ENCODE measurements around the gene KLRG1. TPM values are rescaled to one million over a fixed set of nuclear protein-coding genes. Genes with fewer than 3 reads are reported as not detected.

The KLRG1 gene
- total RNA-seq: 3.7 TPM

- intact Hi-C loops (cut with DNase I): no loop called here
- no peak within 1 kb of the TSS for H3K27ac ChIP-seq
- TF ChIP-seq POLR2A (IDR thresholded peaks at IDR 0.05) (no peak), POLR2AphosphoS5 (IDR thresholded peaks at IDR 0.05; ENCODE audit: insufficient read depth in 1 of 2, low read depth in 1 of 2) (no peak), CTCF (IDR thresholded peaks at IDR 0.05) (no peak)
Measured at GRCh38 chr12:8989413-8989812, at the start of gene KLRG1. KLRG1 (plus strand) TSS chr12:8989546; CDS start chr12:8989636, 90 bp downstream.

GRCh38 chr12:8941691-8942478, 47.5 kb upstream of the KLRG1 start:
- H3K27me3 ChIP-seq: no peaks in the 10 kb centered on the region
- H3K4me1 ChIP-seq: no peaks in the 10 kb centered on the region
- intact Hi-C loops (cut with DNase I): no loop called here
- H3K27ac ChIP-seq: no peak overlapping the region
- H3K4me3 ChIP-seq: no peak overlapping the region
- H3K9me3 ChIP-seq: no peaks in the 10 kb centered on the region
- TF ChIP-seq POLR2A (IDR thresholded peaks at IDR 0.05) (no peak), POLR2AphosphoS5 (IDR thresholded peaks at IDR 0.05; ENCODE audit: insufficient read depth in 1 of 2, low read depth in 1 of 2) (no peak), CTCF (IDR thresholded peaks at IDR 0.05) (no peak)
- DNase-seq (ENCODE audit: extremely low spot score in 2 of 2): no peak
- peaks cover 0 to 65% of the 10 kb centered on the region in 2 donors for H3K36me3 ChIP-seq

More at GRCh38 chr12:8989413-8989812, at the start of gene KLRG1:
- no peaks in the 10 kb centered on the region for H3K36me3 ChIP-seq
- no peak within 1 kb of the TSS for H3K4me3 ChIP-seq
- no peaks in the 10 kb centered on the region for H3K27me3 ChIP-seq
- no peaks in the 10 kb centered on the region for H3K4me1 ChIP-seq
- no peaks in the 10 kb centered on the region for H3K9me3 ChIP-seq
- no peak for DNase-seq (ENCODE audit: extremely low spot score in 2 of 2)

DNA sequence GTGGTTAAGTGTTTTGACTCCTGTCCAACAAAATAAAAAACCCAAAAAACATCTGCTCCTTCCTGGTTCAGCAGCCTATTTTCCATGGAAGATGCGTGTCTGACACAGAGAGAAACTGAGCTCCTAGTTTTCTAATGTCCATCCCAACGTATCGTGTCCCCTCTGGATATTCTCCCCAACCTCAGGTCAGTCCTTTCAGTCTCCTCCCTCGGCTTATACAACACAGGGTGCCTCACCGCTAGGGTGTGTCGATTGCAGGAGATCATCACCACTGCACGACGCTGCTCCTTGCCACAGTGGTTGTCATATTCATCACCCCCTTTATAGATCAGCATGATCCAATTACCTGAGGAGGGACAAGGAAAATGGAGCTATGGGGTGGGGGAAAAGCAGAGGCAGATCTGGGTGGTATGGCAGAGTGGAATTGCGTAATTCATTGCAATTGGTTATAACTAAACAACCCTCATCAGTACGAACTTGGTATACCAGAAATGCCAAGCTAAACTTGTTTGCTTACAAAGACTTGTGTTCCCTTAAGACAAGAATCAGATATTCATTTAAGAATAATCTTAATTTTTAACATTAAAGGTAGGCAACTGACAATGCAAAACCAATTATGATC, 45.7 kb upstream of the KLRG1 start:
- Histone ChIP-seq H3K27ac (no peak overlapping the region), H3K4me3 (no peak overlapping the region), H3K9me3 (no peaks in the 10 kb centered on the region), H3K27me3 (no peaks in the 10 kb centered on the region), H3K36me3 (peaks cover 0 to 48% of the 10 kb centered on the region in 2 donors), H3K4me1 (peaks cover 18% of the 10 kb centered on the region)
- intact Hi-C loops (cut with DNase I): no loop called here
- DNase-seq (ENCODE audit: extremely low spot score in 2 of 2): no peak
- TF ChIP-seq POLR2A (IDR thresholded peaks at IDR 0.05) (no peak), CTCF (IDR thresholded peaks at IDR 0.05) (no peak), POLR2AphosphoS5 (IDR thresholded peaks at IDR 0.05; ENCODE audit: insufficient read depth in 1 of 2, low read depth in 1 of 2) (no peak)

GRCh38 chr12:8946733-8947132, 42.6 kb upstream of the KLRG1 start:
- H3K9me3 ChIP-seq: no peaks in the 10 kb centered on the region
- peaks cover 32% of the 10 kb centered on the region for H3K4me1 ChIP-seq
- TF ChIP-seq CTCF (IDR thresholded peaks at IDR 0.05) (no peak), POLR2AphosphoS5 (IDR thresholded peaks at IDR 0.05; ENCODE audit: insufficient read depth in 1 of 2, low read depth in 1 of 2) (no peak), POLR2A (IDR thresholded peaks at IDR 0.05) (no peak)
- H3K4me3 ChIP-seq: no peak overlapping the region
- no peaks in the 10 kb centered on the region for H3K27me3 ChIP-seq
- DNase-seq (ENCODE audit: extremely low spot score in 2 of 2): no peak
- peaks cover 0 to 39% of the 10 kb centered on the region in 2 donors for H3K36me3 ChIP-seq
- intact Hi-C loops (cut with DNase I): no loop called here
- no peak overlapping the region for H3K27ac ChIP-seq

DNA sequence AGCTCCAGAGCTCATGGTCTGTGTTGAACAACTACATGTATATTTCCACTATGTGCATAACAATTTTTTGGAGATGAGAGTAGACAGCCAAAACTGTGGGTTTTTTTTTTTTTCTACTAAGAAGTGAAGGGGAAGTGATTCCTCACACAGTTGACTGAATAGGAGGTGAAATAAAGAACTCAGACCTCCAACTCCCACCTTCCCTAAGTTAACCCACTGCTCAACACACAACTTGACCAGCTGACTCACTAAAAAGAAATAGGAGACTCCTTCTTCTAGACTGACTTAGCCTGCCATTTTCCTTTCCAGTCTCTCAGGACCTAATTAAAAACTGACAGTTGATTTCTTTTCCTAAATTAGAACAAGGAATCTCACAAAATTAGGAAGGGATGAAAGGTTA, 41.6 kb upstream of the KLRG1 start:
- Histone ChIP-seq H3K27me3 (no peaks in the 10 kb centered on the region), H3K4me3 (no peak overlapping the region), H3K4me1 (peaks cover 32% of the 10 kb centered on the region), H3K9me3 (no peaks in the 10 kb centered on the region), H3K27ac (no peak overlapping the region), H3K36me3 (peaks cover 0 to 29% of the 10 kb centered on the region in 2 donors)
- intact Hi-C loops (cut with DNase I): no loop called here
- DNase-seq (ENCODE audit: extremely low spot score in 2 of 2): no peak
- TF ChIP-seq POLR2AphosphoS5 (IDR thresholded peaks at IDR 0.05; ENCODE audit: insufficient read depth in 1 of 2, low read depth in 1 of 2) (no peak), CTCF (IDR thresholded peaks at IDR 0.05) (no peak), POLR2A (IDR thresholded peaks at IDR 0.05) (no peak)
